Measurements from ENCODE around the gene FAM78B. TPM values are rescaled to one million over a fixed set of nuclear protein-coding genes. Genes with fewer than 3 reads are reported as not detected.

The FAM78B gene
- total and polyA plus RNA-seq, 2 of the 8 experiments (the other 6 are each of a cell fraction or from before 2014, with no cell fraction given): 2.3 to 3.6 TPM

- no peak overlapping the region for H4K91ac ChIP-seq (replicated peaks; ENCODE audit: insufficient read length, low read length)
Observed at GRCh38 chr1:166202546-166202945, 35.7 kb upstream of the FAM78B start.

More at GRCh38 chr1:166202546-166202945, 35.7 kb upstream of the FAM78B start:
- H3K56ac ChIP-seq (replicated peaks; ENCODE audit: insufficient read length, low read depth, low read length): no peak overlapping the region
- no peaks in the 10 kb centered on the region for H3K4me1 ChIP-seq (replicated peaks in 1 of 4; ENCODE audit: control insufficient read depth in 3 of 4, insufficient read depth in 4 of 4, low read length in 3 of 4)
- H3K27ac ChIP-seq (ENCODE audit: low read depth, low read length): no peak overlapping the region
- no peak overlapping the region for H3K18ac ChIP-seq (ENCODE audit: extremely low read depth, low read length)
- H2BK20ac ChIP-seq (ENCODE audit: low read length): no peak overlapping the region
- H2BK12ac ChIP-seq (ENCODE audit: low read depth, low read length): no peak overlapping the region
- no peaks in the 10 kb centered on the region for H3K79me1 ChIP-seq (ENCODE audit: low read depth, low read length)
- TF ChIP-seq YY1 (IDR thresholded peaks at IDR 0.05; ENCODE audit: low read depth, low read length) (no peak), CREB1 (IDR thresholded peaks at IDR 0.05) (no peak), PHF8 (conservative IDR thresholded peaks at IDR 0.05; ENCODE audit: low read depth, low read length) (no peak), ATF3 (IDR thresholded peaks at IDR 0.05; ENCODE audit: insufficient read depth, low read depth, low read length) (no peak), ASH2L (IDR thresholded peaks at IDR 0.05; ENCODE audit: low read length) (no peak), RBBP5 (IDR thresholded peaks at IDR 0.05; ENCODE audit: borderline replicate concordance, low read depth, low read length) (no peak), BACH1 (IDR thresholded peaks at IDR 0.05; ENCODE audit: low read length) (no peak), RFX5 (IDR thresholded peaks at IDR 0.05; ENCODE audit: borderline replicate concordance, low read depth, low read length) (no peak), SIRT6 (IDR thresholded peaks at IDR 0.05; ENCODE audit: low read length) (no peak), BRCA1 (IDR thresholded peaks at IDR 0.05; ENCODE audit: low read depth, low read length) (no peak)
- ChIA-PET CTCF (ENCODE audit: partially characterized antibody) (no interaction called here), POLR2A (ENCODE audit: partially characterized antibody) (no interaction called here)
- no peak overlapping the region for H4K5ac ChIP-seq (ENCODE audit: insufficient read length, low read depth, low read length)
- no peak overlapping the region for H4K8ac ChIP-seq (ENCODE audit: extremely low read depth, insufficient read depth, low read length)
- H3K9ac ChIP-seq (replicated peaks in 1 of 4; ENCODE audit: extremely low read depth in 1 of 4, low read depth in 3 of 4, low read length in 3 of 4): no peak overlapping the region
- no peak overlapping the region for H2AFZ ChIP-seq (ENCODE audit: low read length)
- no peak overlapping the region for H2BK120ac ChIP-seq (replicated peaks; ENCODE audit: low read depth, low read length)
- no peaks in the 10 kb centered on the region for H3K27me3 ChIP-seq (replicated peaks in 1 of 4; ENCODE audit: control insufficient read depth in 3 of 4, extremely low read depth in 1 of 4, insufficient read depth in 3 of 4, low read length in 3 of 4)
- no peaks in the 10 kb centered on the region for H3K9me3 ChIP-seq (ENCODE audit: insufficient read depth in 2 of 2, low read depth in 1 of 2, low read length in 1 of 2)
- H3K4me2 ChIP-seq (ENCODE audit: insufficient read depth in 1 of 2, low read depth in 2 of 2, low read length in 2 of 2): no peak overlapping the region
- H2AK5ac ChIP-seq (ENCODE audit: low read depth, low read length): no peak overlapping the region
- no peak overlapping the region for H3K4ac ChIP-seq (replicated peaks; ENCODE audit: insufficient read length, low read depth, low read length)
- H3K4me3 ChIP-seq (ENCODE audit: extremely low read depth in 1 of 4, insufficient read depth in 2 of 4, low read depth in 3 of 4, low read length in 4 of 4): no peak overlapping the region
- H2BK15ac ChIP-seq (ENCODE audit: low read length): no peak overlapping the region
- DNase-seq (ENCODE audit: low read depth in 1 of 2, low spot score in 2 of 2) (no peak), FAIRE-seq (no peak)
- no peaks in the 10 kb centered on the region for H3K23me2 ChIP-seq (ENCODE audit: low read depth, low read length)
- no peaks in the 10 kb centered on the region for H3K79me2 ChIP-seq (ENCODE audit: control insufficient read depth in 1 of 2, insufficient read depth in 2 of 2, low read length in 2 of 2)
- no peak overlapping the region for H3K14ac ChIP-seq (ENCODE audit: insufficient read length)
- no peaks in the 10 kb centered on the region for H4K20me1 ChIP-seq (replicated peaks in 1 of 2; ENCODE audit: control insufficient read depth in 1 of 2, insufficient read depth in 2 of 2, low read length in 2 of 2)
- no peak overlapping the region for H2BK5ac ChIP-seq (ENCODE audit: low read depth, low read length)
- no peaks in the 10 kb centered on the region for H3K36me3 ChIP-seq (ENCODE audit: control insufficient read depth in 2 of 4, insufficient read depth in 4 of 4, low read length in 3 of 4)
- WGBS, 2 experiments (ENCODE audit: extremely low coverage in 1 of 2, insufficient coverage in 1 of 2, insufficient read length in 1 of 2, insufficient replicate concordance in 2 of 2, low coverage in 1 of 2, low lambda C conversion rate in 2 of 2, missing lambda C conversion rate in 1 of 2): 97% methylated on average over 2 of the region's 2 CpGs; no CpG with 5 or more reads in 1 of the 2 experiments
- no peak overlapping the region for H3K23ac ChIP-seq (ENCODE audit: insufficient read length)
